ENCODE results near the gene WDR82. TPM values are rescaled to one million over a fixed set of nuclear protein-coding genes. Genes with fewer than 3 reads are reported as not detected.

Gene WDR82
- total and polyA plus RNA-seq, 2 of the 8 experiments (the other 6 are each of a cell fraction or from before 2014, with no cell fraction given): 33.5 to 82.7 TPM

- H2BK5ac ChIP-seq (ENCODE audit: low read depth, low read length): no peak overlapping the region
- H3K4me3 ChIP-seq (ENCODE audit: extremely low read depth in 1 of 4, insufficient read depth in 2 of 4, low read depth in 3 of 4, low read length in 4 of 4): no peak overlapping the region
- no peak overlapping the region for H3K4me2 ChIP-seq (ENCODE audit: insufficient read depth in 1 of 2, low read depth in 2 of 2, low read length in 2 of 2)
- H2BK20ac ChIP-seq (ENCODE audit: low read length): no peak overlapping the region
- H3K4ac ChIP-seq (replicated peaks; ENCODE audit: insufficient read length, low read depth, low read length): no peak overlapping the region
- no peak overlapping the region for H2BK15ac ChIP-seq (ENCODE audit: low read length)
- H3K14ac ChIP-seq (ENCODE audit: insufficient read length): no peak overlapping the region
- no peak overlapping the region for H3K56ac ChIP-seq (replicated peaks; ENCODE audit: insufficient read length, low read depth, low read length)
- H3K4me1 ChIP-seq (replicated peaks in 1 of 4; ENCODE audit: control insufficient read depth in 3 of 4, insufficient read depth in 4 of 4, low read length in 3 of 4): no peaks in the 10 kb centered on the region
- H3K79me2 ChIP-seq (ENCODE audit: control insufficient read depth in 1 of 2, insufficient read depth in 2 of 2, low read length in 2 of 2): peaks cover 0 to 9% of the 10 kb centered on the region in 2 experiments; a peak in 2 of 4 replicates
- no peaks in the 10 kb centered on the region for H3K27me3 ChIP-seq (replicated peaks in 1 of 4; ENCODE audit: control insufficient read depth in 3 of 4, extremely low read depth in 1 of 4, insufficient read depth in 3 of 4, low read length in 3 of 4)
- no peak overlapping the region for H3K9ac ChIP-seq (replicated peaks in 1 of 4; ENCODE audit: extremely low read depth in 1 of 4, low read depth in 3 of 4, low read length in 3 of 4)
- no peak overlapping the region for H3K23ac ChIP-seq (ENCODE audit: insufficient read length)
- H3K79me1 ChIP-seq (ENCODE audit: low read depth, low read length): no peaks in the 10 kb centered on the region; the same call in 1 of the 2 replicates
- H2AK5ac ChIP-seq (ENCODE audit: low read depth, low read length): no peak overlapping the region
- 91% methylated on average over 1 of the region's 1 CpG; no CpG with 5 or more reads in 1 of the 2 experiments for WGBS, 2 experiments (ENCODE audit: extremely low coverage in 1 of 2, insufficient coverage in 1 of 2, insufficient read length in 1 of 2, insufficient replicate concordance in 2 of 2, low coverage in 1 of 2, low lambda C conversion rate in 2 of 2, missing lambda C conversion rate in 1 of 2)
- POLR2A ChIA-PET (ENCODE audit: partially characterized antibody): interaction anchor here (0.7 to 3.1 kb wide), 2 partner anchors 10 to 20 kb away, joined by 4 to 20 read pairs; partner anchors contain the start of gene WDR82
- DNase-seq (ENCODE audit: low read depth in 1 of 2, low spot score in 2 of 2) (no peak), FAIRE-seq (no peak)
- H4K5ac ChIP-seq (ENCODE audit: insufficient read length, low read depth, low read length): no peak overlapping the region
- H3K18ac ChIP-seq (ENCODE audit: extremely low read depth, low read length): no peak overlapping the region
- H4K20me1 ChIP-seq (replicated peaks in 1 of 2; ENCODE audit: control insufficient read depth in 1 of 2, insufficient read depth in 2 of 2, low read length in 2 of 2): peaks cover 3 to 15% of the 10 kb centered on the region in 2 experiments
- H3K23me2 ChIP-seq (ENCODE audit: low read depth, low read length): no peaks in the 10 kb centered on the region
- peaks cover 41 to 94% (median 83%) of the 10 kb centered on the region in 4 experiments for H3K36me3 ChIP-seq (ENCODE audit: control insufficient read depth in 2 of 4, insufficient read depth in 4 of 4, low read length in 3 of 4)
- no peak overlapping the region for H3K27ac ChIP-seq (ENCODE audit: low read depth, low read length)
- H2AFZ ChIP-seq (ENCODE audit: low read length): no peak overlapping the region
- no peaks in the 10 kb centered on the region for H3K9me3 ChIP-seq (ENCODE audit: insufficient read depth in 2 of 2, low read depth in 1 of 2, low read length in 1 of 2)
- H4K91ac ChIP-seq (replicated peaks; ENCODE audit: insufficient read length, low read length): no peak overlapping the region
- CTCF ChIA-PET (ENCODE audit: partially characterized antibody): interaction anchor here (1.1 to 4.5 kb wide), 9 partner anchors 10 to 129 kb away, joined by 3 to 21 read pairs (median 4); no protein-coding TSS in a partner anchor
- H2BK120ac ChIP-seq (replicated peaks; ENCODE audit: low read depth, low read length): no peak overlapping the region
- H2BK12ac ChIP-seq (ENCODE audit: low read depth, low read length): no peak overlapping the region
- H4K8ac ChIP-seq (ENCODE audit: extremely low read depth, insufficient read depth, low read length): no peak overlapping the region
- no peak for TF ChIP-seq BCL11A (IDR thresholded peaks at IDR 0.05; ENCODE audit: low read depth in 2 of 2, low read length in 2 of 2)
- no peak for TF ChIP-seq CREB1 (IDR thresholded peaks at IDR 0.05)
- TF ChIP-seq, protein P1, sequence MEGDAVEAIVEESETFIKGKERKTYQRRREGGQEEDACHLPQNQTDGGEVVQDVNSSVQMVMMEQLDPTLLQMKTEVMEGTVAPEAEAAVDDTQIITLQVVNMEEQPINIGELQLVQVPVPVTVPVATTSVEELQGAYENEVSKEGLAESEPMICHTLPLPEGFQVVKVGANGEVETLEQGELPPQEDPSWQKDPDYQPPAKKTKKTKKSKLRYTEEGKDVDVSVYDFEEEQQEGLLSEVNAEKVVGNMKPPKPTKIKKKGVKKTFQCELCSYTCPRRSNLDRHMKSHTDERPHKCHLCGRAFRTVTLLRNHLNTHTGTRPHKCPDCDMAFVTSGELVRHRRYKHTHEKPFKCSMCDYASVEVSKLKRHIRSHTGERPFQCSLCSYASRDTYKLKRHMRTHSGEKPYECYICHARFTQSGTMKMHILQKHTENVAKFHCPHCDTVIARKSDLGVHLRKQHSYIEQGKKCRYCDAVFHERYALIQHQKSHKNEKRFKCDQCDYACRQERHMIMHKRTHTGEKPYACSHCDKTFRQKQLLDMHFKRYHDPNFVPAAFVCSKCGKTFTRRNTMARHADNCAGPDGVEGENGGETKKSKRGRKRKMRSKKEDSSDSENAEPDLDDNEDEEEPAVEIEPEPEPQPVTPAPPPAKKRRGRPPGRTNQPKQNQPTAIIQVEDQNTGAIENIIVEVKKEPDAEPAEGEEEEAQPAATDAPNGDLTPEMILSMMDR (IDR thresholded peaks at IDR 0.05; ENCODE audit: control extremely low read depth in 1 of 3, insufficient read depth in 1 of 3, low read depth in 1 of 3, low read length in 3 of 3): no peak
- no peak for TF ChIP-seq RBBP5 (IDR thresholded peaks at IDR 0.05; ENCODE audit: borderline replicate concordance, low read depth, low read length)
Measured at GRCh38 chr3:52259035-52259434, 19.4 kb downstream of the WDR82 start.
